ENCODE data around the gene FOXL3.

GRCh38 chr7:318476-318875, 28.5 kb downstream of the FOXL3 start:
- no peak for TF ChIP-seq POLR2A (IDR thresholded peaks at IDR 0.05)
- TF ChIP-seq, protein P1, sequence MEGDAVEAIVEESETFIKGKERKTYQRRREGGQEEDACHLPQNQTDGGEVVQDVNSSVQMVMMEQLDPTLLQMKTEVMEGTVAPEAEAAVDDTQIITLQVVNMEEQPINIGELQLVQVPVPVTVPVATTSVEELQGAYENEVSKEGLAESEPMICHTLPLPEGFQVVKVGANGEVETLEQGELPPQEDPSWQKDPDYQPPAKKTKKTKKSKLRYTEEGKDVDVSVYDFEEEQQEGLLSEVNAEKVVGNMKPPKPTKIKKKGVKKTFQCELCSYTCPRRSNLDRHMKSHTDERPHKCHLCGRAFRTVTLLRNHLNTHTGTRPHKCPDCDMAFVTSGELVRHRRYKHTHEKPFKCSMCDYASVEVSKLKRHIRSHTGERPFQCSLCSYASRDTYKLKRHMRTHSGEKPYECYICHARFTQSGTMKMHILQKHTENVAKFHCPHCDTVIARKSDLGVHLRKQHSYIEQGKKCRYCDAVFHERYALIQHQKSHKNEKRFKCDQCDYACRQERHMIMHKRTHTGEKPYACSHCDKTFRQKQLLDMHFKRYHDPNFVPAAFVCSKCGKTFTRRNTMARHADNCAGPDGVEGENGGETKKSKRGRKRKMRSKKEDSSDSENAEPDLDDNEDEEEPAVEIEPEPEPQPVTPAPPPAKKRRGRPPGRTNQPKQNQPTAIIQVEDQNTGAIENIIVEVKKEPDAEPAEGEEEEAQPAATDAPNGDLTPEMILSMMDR (IDR thresholded peaks at IDR 0.05), result no peak

Measured in right lobe of liver (tissue), 4 donors.